ENCODE results near the gene FCGR3A. TPM values are rescaled to one million over a fixed set of nuclear protein-coding genes. Genes with fewer than 3 reads are reported as not detected.

The FCGR3A gene
- total RNA-seq, 1 donor from 2014 or later, result not detected

GRCh38 chr1:161497961-161498360, 51.7 kb downstream of the FCGR3A start:
- Mint-ChIP-seq H3K4me3 (ENCODE audit: unreplicated experiment) (no peak overlapping the region), H3K9me3 (ENCODE audit: unreplicated experiment) (no peaks in the 10 kb centered on the region), H3K27me3 (ENCODE audit: unreplicated experiment) (peaks cover 55% of the 10 kb centered on the region)

GRCh38 chr1:161495490-161495889, 54.1 kb downstream of the FCGR3A start:
- H3K27ac Mint-ChIP-seq (ENCODE audit: unreplicated experiment), result no peak overlapping the region
- no peaks in the 10 kb centered on the region for H3K36me3 Mint-ChIP-seq (ENCODE audit: unreplicated experiment)
- no peaks in the 10 kb centered on the region for H3K4me1 Mint-ChIP-seq (ENCODE audit: unreplicated experiment)
- no peak overlapping the region for H3K4me3 Mint-ChIP-seq (ENCODE audit: unreplicated experiment)
- no peak for TF ChIP-seq CTCF (IDR thresholded peaks at IDR 0.05)
- DNase-seq (ENCODE audit: extremely low spot score, unreplicated experiment), result no peak
- no peaks in the 10 kb centered on the region for H3K9me3 Mint-ChIP-seq (ENCODE audit: unreplicated experiment)
- H3K27me3 Mint-ChIP-seq (ENCODE audit: unreplicated experiment), result peaks cover 51% of the 10 kb centered on the region

More at GRCh38 chr1:161497961-161498360, 51.7 kb downstream of the FCGR3A start:
- Mint-ChIP-seq H3K36me3 (ENCODE audit: unreplicated experiment) (no peaks in the 10 kb centered on the region), H3K27ac (ENCODE audit: unreplicated experiment) (no peak overlapping the region), H3K4me1 (ENCODE audit: unreplicated experiment) (no peaks in the 10 kb centered on the region)
- no peak for DNase-seq (ENCODE audit: extremely low spot score, unreplicated experiment)
- TF ChIP-seq CTCF (IDR thresholded peaks at IDR 0.05), result no peak

GRCh38 chr1:161494091-161494735, 55.4 kb downstream of the FCGR3A start:
- Mint-ChIP-seq H3K27ac (ENCODE audit: unreplicated experiment) (no peak overlapping the region), H3K9me3 (ENCODE audit: unreplicated experiment) (no peaks in the 10 kb centered on the region), H3K4me1 (ENCODE audit: unreplicated experiment) (no peaks in the 10 kb centered on the region), H3K4me3 (ENCODE audit: unreplicated experiment) (no peak overlapping the region), H3K36me3 (ENCODE audit: unreplicated experiment) (no peaks in the 10 kb centered on the region), H3K27me3 (ENCODE audit: unreplicated experiment) (peaks cover 52% of the 10 kb centered on the region)
- peak; percentile 25 for DNase-seq (ENCODE audit: extremely low spot score, unreplicated experiment)
- TF ChIP-seq CTCF (IDR thresholded peaks at IDR 0.05), result no peak

- Mint-ChIP-seq H3K4me3 (ENCODE audit: unreplicated experiment) (no peak overlapping the region), H3K27ac (ENCODE audit: unreplicated experiment) (no peak overlapping the region), H3K27me3 (ENCODE audit: unreplicated experiment) (peaks cover 52% of the 10 kb centered on the region), H3K4me1 (ENCODE audit: unreplicated experiment) (no peaks in the 10 kb centered on the region), H3K9me3 (ENCODE audit: unreplicated experiment) (no peaks in the 10 kb centered on the region), H3K36me3 (ENCODE audit: unreplicated experiment) (no peaks in the 10 kb centered on the region)
- TF ChIP-seq CTCF (IDR thresholded peaks at IDR 0.05), result no peak
- peak; percentile 5 for DNase-seq (ENCODE audit: extremely low spot score, unreplicated experiment)
Measured at GRCh38 chr1:161492827-161493226, 56.8 kb downstream of the FCGR3A start.

Other genes with a start within 250 kb of the FCGR3A start
- gene MPZ, start 239.8 kb downstream of the FCGR3A start, total RNA-seq, result 0.44 and 0.81 TPM in 2 replicates
- 148 and 164 TPM in 2 replicates for gene SDHC, start 235.4 kb downstream of the FCGR3A start, total RNA-seq
- not detected in 2 replicates for gene CFAP126, start 181.9 kb downstream of the FCGR3A start, total RNA-seq
- not detected in 2 replicates for gene FCGR2A, start 44.4 kb downstream of the FCGR3A start, total RNA-seq
- not detected in 2 replicates for gene HSPA6, start 25.3 kb downstream of the FCGR3A start, total RNA-seq
- not detected in 2 replicates for gene FCGR3B, start 81.4 kb upstream of the FCGR3A start, total RNA-seq
- gene FCGR2B, start 113.3 kb upstream of the FCGR3A start, total RNA-seq, result not detected in 2 replicates
- not detected in 2 replicates for gene FCRLA, start 157.4 kb upstream of the FCGR3A start, total RNA-seq
- gene FCRLB, start 171.7 kb upstream of the FCGR3A start, total RNA-seq, result 0.27 TPM in 1 of 2 replicates, not detected in the other
- 20.1 and 21.8 TPM in 2 replicates for gene DUSP12, start 200.0 kb upstream of the FCGR3A start, total RNA-seq
- 29.7 and 32.2 TPM in 2 replicates for gene ATF6, start 216.5 kb upstream of the FCGR3A start, total RNA-seq

Data from osteocyte (in vitro differentiated cells).